Stimulated activated CD4-positive, alpha-beta T cell treated with anti-CD3 and anti-CD28 coated beads, Interleukin-12 subunit alpha, Interleukin-12 subunit beta, amount 100 ng/mL, for 24 hours (primary cell): ENCODE data around the gene PANK4.
"Not testable (repeated sequence)": the region's sequence is repeated elsewhere in the genome, so short reads cannot be mapped to it uniquely, and the experiment has no call there.

Source experiments
- DNase-seq, 2 experiments: peaks; one replicate each; pipeline ENCODE4 v3.0.0-alpha.2; 2020; ENCODE audit warnings: low read depth in 2 of 2

The PANK4 gene

DNA sequence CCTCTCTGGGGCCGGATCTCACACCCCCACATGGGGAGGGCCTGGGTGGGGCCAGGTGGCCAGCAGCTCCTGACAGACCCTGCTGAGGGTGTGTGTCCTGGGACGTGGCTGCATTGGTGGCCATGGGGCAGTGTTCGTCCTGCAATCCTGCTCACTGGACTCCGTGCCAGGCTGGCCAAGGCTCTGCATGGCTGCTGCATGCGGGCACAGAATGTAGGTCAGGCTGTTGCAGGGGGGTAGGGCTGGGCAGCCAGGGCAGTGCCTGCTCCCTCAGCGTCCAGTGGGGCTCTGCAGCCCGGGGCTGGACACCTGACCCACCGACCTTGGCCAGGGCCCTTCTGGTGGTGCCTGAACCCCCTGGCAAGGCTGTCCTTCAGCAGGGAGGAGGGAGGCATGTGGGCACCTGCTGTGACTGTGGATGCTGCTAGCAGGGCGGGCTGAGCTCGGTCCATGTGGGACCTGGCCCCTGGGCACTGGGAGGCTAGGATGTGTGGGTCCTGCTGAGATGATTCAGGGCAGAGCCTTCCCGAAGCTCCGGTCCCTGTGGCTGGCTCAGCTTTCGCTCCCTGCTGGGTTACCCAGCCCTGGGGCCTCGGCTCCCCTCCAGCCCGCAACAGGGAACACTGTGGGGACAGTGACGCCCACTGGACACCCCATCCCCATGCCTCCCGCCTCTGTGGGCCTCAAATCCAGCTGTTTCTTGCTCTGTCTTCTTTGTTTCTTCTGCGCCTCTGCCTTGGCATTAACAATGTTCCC is 65.2 kb downstream of the PANK4 start:
- DNase-seq, result no peak

- no peak for DNase-seq
These were observed 66.2 kb downstream of the PANK4 start for GRCh38 chr1:2460203-2460602.

DNA sequence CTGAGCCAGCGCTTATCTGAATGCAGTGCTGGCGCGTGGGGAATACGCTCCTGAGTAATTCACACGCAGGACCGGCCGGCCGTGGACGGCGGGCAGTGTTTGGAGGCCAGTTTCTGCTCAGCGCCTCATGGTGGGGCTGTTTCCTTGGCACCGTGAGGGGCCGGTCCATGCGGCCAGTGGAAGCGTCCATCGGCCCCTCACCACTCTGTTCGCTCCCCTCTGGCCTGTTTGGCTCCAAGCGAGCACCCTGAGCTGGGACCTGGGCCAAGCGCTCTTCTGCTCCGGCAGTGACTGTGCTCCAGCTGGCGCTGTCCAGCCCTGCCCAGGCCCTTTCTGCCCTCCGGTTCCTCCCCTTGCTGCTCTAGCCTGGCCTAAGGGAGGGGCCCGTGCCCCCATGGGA is 66.6 kb downstream of the PANK4 start:
- no peak for DNase-seq

DNA sequence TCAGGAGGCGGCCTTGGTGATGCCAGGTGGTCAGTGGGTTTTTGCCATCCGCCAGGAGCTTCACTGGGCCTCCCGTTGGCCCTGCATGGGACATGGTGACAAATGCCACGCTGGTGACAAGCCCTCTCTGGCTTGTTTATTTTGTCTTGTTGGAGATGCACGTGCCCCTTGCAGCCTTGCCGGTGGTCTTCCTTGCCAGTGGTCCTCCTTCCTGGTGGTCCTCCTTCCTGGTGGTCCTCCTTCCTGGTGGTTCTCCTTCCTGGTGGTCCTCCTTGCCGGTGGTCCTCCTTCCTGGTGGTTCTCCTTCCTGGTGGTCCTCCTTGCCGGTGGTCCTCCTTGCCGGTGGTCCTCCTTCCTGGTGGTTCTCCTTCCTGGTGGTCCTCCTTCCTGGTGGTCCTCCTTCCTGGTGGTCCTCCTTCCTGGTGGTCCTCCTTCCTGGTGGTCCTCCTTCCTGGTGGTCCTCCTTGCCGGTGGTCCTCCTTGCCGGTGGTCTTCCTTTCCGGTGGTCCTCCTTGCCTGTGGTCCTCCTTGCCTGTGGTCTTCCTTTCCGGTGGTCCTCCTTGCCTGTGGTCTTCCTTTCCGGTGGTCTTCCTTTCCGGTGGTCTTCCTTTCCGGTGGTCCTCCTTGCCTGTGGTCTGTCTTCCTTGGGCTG is 67.2 kb downstream of the PANK4 start:
- not testable (repeated sequence) for DNase-seq

DNA sequence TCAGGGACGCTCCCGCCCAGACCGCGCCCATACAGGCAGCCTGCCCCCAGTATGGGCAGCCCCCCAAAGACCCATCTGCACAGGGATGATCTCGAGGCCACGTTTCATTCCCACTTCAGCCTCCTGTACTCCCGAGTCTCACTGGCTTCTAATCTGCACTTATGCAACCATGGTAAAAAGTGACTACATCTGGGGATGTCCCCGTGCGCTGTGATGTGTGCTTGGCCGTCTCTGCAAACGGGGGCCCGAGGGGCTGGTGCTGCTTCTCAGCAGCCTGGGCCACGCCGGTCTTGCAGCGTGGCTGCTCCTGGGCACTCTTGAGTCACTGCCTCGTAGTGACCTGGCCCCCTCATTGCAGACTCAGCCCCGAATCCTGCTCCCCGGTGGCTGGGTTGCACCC is 67.7 kb downstream of the PANK4 start:
- no peak for DNase-seq
